CD14-positive monocyte (primary cell): ENCODE measurements around the gene POLR2H. TPM values are rescaled to one million over a fixed set of nuclear protein-coding genes. Genes with fewer than 3 reads are reported as not detected.

ENCODE experiments used
- DNase-seq, 3 donors: peaks; one replicate each; pipeline ENCODE4 v3.0.0-alpha.2; 2011 to 2022
- H2AFZ ChIP-seq: 2 replicates; pipeline ENCODE4 v1.6.0; 2012; ENCODE audit warnings: mild to moderate bottlenecking, low read depth, low read length, inconsistent platforms; ENCODE audit not compliant: insufficient read depth, poor library complexity, severe bottlenecking
- H3K27ac ChIP-seq, 2 donors: 1 replicate in 1 of 2; 2 replicates in 1 of 2; pipeline ENCODE4 v1.5.1; 2012 to 2013; ENCODE audit warnings: low read length in 2 of 2, control low read depth in 1 of 2, inconsistent platforms in 1 of 2, low read depth in 1 of 2, mild to moderate bottlenecking in 1 of 2
- H3K27me3 ChIP-seq, 2 donors: one replicate each; pipeline versions ENCODE4 v1.6.0 to v1.6.1; 2011 to 2013; ENCODE audit warnings: low read length in 2 of 2; ENCODE audit not compliant: control insufficient read depth in 2 of 2, insufficient read depth in 2 of 2
- H3K36me3 ChIP-seq, 2 donors: replicated peaks in 1 of 2; 1 replicate in 1 of 2; 2 replicates in 1 of 2; pipeline versions ENCODE4 v1.5.1 to v1.6.1; 2012 to 2013; ENCODE audit warnings: low read length in 2 of 2, control low read depth in 1 of 2, inconsistent platforms in 1 of 2, mild to moderate bottlenecking in 1 of 2; ENCODE audit not compliant: insufficient read depth in 2 of 2, control insufficient read depth in 1 of 2
- H3K4me1 ChIP-seq, 2 donors: 1 replicate in 1 of 2; 2 replicates in 1 of 2; pipeline versions ENCODE4 v1.5.1 to v1.6.1; 2012 to 2013; ENCODE audit warnings: low read length in 2 of 2, control low read depth in 1 of 2, inconsistent platforms in 1 of 2, mild to moderate bottlenecking in 1 of 2, moderate library complexity in 1 of 2; ENCODE audit not compliant: insufficient read depth in 2 of 2, control insufficient read depth in 1 of 2
- H3K4me2 ChIP-seq: replicated peaks from 2 replicates; pipeline ENCODE3; 2012; ENCODE audit warnings: low read length, moderate library complexity, mild to moderate bottlenecking; ENCODE audit not compliant: poor library complexity, severe bottlenecking; ENCODE audit errors: extremely low read depth
- H3K4me3 ChIP-seq, 3 experiments: fragments of 200-600 bp in 1 of 3; sonication (generic) in 1 of 3; replicated peaks in 1 of 3; 1 replicate in 2 of 3; 2 replicates in 1 of 3; pipeline ENCODE4 v1.5.1; 2011 to 2013; ENCODE audit warnings: low read length in 3 of 3, mild to moderate bottlenecking in 3 of 3, control low read depth in 2 of 3, low read depth in 2 of 3, inconsistent platforms in 1 of 3, moderate library complexity in 1 of 3
- H3K79me2 ChIP-seq: 2 replicates; pipeline ENCODE4 v1.6.0; 2012; ENCODE audit warnings: mild to moderate bottlenecking, control low read depth, inconsistent platforms, low read length, moderate library complexity; ENCODE audit not compliant: insufficient read depth
- H3K9ac ChIP-seq: 2 replicates; pipeline ENCODE4 v1.6.0; 2017; ENCODE audit warnings: low read length, mild to moderate bottlenecking; ENCODE audit not compliant: insufficient read depth, poor library complexity, severe bottlenecking
- H3K9me3 ChIP-seq, 2 donors: replicated peaks in 1 of 2; 1 replicate in 1 of 2; 2 replicates in 1 of 2; pipeline versions ENCODE4 v1.5.1 to v1.6.1; 2012 to 2013; ENCODE audit warnings: low read length in 2 of 2, control low read depth in 1 of 2; ENCODE audit not compliant: control insufficient read depth in 1 of 2, insufficient read depth in 1 of 2
- H4K20me1 ChIP-seq: 2 replicates; pipeline ENCODE4 v1.6.0; 2012; ENCODE audit warnings: mild to moderate bottlenecking, low read length, control low read depth, moderate library complexity; ENCODE audit not compliant: insufficient read depth
- H3K27ac Mint-ChIP-seq, 7 donors: one replicate each; pipeline ENCODE4 v1.8.0; 2020; ENCODE audit warnings: mild to moderate bottlenecking in 7 of 7, mixed read lengths in 7 of 7, moderate library complexity in 6 of 7, inconsistent platforms in 2 of 7
- H3K27me3 Mint-ChIP-seq, 3 donors: one replicate each; pipeline ENCODE4 v1.8.0; 2021 to 2022; ENCODE audit warnings: low read depth in 3 of 3, mild to moderate bottlenecking in 3 of 3, mixed read lengths in 3 of 3, moderate library complexity in 3 of 3, inconsistent platforms in 1 of 3
- H3K36me3 Mint-ChIP-seq, 2 donors: one replicate each; pipeline ENCODE4 v1.8.0; 2020; ENCODE audit warnings: mixed read lengths in 2 of 2, inconsistent platforms in 1 of 2, mild to moderate bottlenecking in 1 of 2
- H3K4me1 Mint-ChIP-seq: one replicate; pipeline ENCODE4 v1.8.0; 2020; ENCODE audit warnings: mild to moderate bottlenecking, mixed read lengths
- H3K4me3 Mint-ChIP-seq, 2 donors: one replicate each; pipeline ENCODE4 v1.8.0; 2020; ENCODE audit warnings: mild to moderate bottlenecking in 2 of 2, mixed read lengths in 2 of 2, moderate library complexity in 1 of 2
- H3K9me3 Mint-ChIP-seq, 7 donors: one replicate each; pipeline ENCODE4 v1.8.0; 2020 to 2022; ENCODE audit warnings: mixed read lengths in 7 of 7, mild to moderate bottlenecking in 6 of 7, moderate library complexity in 6 of 7, inconsistent platforms in 2 of 7
- CTCF ChIP-seq: fragments of 200-600 bp; IDR thresholded peaks from one replicate; pipeline ENCODE4 v1.8.0; 2022; ENCODE audit warnings: antibody characterized with exemption, mild to moderate bottlenecking
- WGBS: methylation state at CpG from one replicate; pipeline ENCODE4 v1.1.5; 2013; ENCODE audit warnings: missing lambda C conversion rate; ENCODE audit not compliant: insufficient coverage; 5-methylcytosine and 5-hydroxymethylcytosine counted together
- intact Hi-C, 2 donors: fragments of 100-400 bp; cut with micrococcal nuclease; formaldehyde crosslinking; loops; one replicate each; pipeline versions ENCODE4 v1.15.0 to v1.15.1; 2023
- polyA plus RNA-seq, 3 donors: library from polyadenylated mRNA; depleted of rRNA in 1 of 3; unstranded in 2 of 3; stranded (reverse) in 1 of 3; fragments of 300-500 nt in 2 of 3; fragments of >200 nt in 1 of 3; fragmentation: Illumina TruSeq in 2 of 3; gene quantifications; 1 replicate in 2 of 3; 2 replicates in 1 of 3; pipeline ENCODE4 v1.2.3, GENCODE V29; 2012 to 2021

Gene POLR2H
- polyA plus RNA-seq, 3 donors: 21.7 to 67.3 (median 24.6) TPM

DNA sequence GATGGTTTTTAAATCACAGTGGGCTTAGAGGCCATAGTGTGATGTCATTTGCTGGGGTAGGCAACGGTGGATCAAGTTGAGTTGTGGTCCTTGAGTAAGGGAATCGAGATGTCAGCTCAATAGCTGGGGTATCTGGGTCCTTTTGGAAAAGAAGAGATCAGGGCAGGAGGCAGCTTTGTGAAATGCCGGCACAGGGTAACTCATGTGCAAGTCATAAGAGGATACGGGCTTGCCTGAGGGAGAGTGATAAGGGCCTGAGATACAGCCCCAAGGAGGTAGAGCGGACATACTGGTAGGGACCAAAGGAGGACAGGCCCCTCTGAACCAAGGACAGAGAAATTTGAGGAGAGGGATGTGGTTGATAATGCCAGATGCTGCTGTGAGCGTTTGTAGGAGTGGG is 28.3 kb upstream of the POLR2H start:
- H3K4me1 ChIP-seq: peaks cover 21 to 25% of the 10 kb centered on the region in 2 donors
- Mint-ChIP-seq H3K27ac (peak overlapping the region; percentile 76 to 97 (median 97)), H3K36me3 (peaks cover 77 to 78% of the 10 kb centered on the region in 2 donors), H3K9me3 (no peaks in the 10 kb centered on the region), H3K4me1 (peaks cover 34% of the 10 kb centered on the region), H3K27me3 (peaks cover 0 to 13% (median 6%) of the 10 kb centered on the region in 3 donors), H3K4me3 (no peak overlapping the region)
- no peak overlapping the region for H2AFZ ChIP-seq
- H3K36me3 ChIP-seq: peaks cover 71 to 72% of the 10 kb centered on the region in 2 donors
- intact Hi-C loops: no loop called here
- H3K4me3 ChIP-seq: no peak overlapping the region
- WGBS: 100% methylated on average over 5 of the region's 6 CpGs
- H3K9ac ChIP-seq: no peak overlapping the region
- H3K4me2 ChIP-seq: no peak overlapping the region
- no peaks in the 10 kb centered on the region for H3K9me3 ChIP-seq
- no peaks in the 10 kb centered on the region for H3K27me3 ChIP-seq
- no peak for DNase-seq
- no peak for TF ChIP-seq CTCF
- peaks cover 45% of the 10 kb centered on the region for H4K20me1 ChIP-seq
- H3K27ac ChIP-seq: peak overlapping the region; percentile 20 to 87
- H3K79me2 ChIP-seq: peaks cover 18% of the 10 kb centered on the region

- no peak overlapping the region for H3K4me3 Mint-ChIP-seq
- Histone ChIP-seq H3K9me3 (no peaks in the 10 kb centered on the region), H3K4me3 (no peak overlapping the region), H3K27me3 (peaks cover 0 to 2% of the 10 kb centered on the region in 2 donors), H3K4me1 (peaks cover 26 to 30% of the 10 kb centered on the region in 2 donors), H3K27ac (peak overlapping the region; percentile 37 to 87), H3K36me3 (peaks cover 66% of the 10 kb centered on the region in 2 donors), H3K9ac (no peak overlapping the region), H4K20me1 (peaks cover 45% of the 10 kb centered on the region), H2AFZ (no peak overlapping the region), H3K4me2 (no peak overlapping the region), H3K79me2 (peaks cover 22% of the 10 kb centered on the region)
- H3K27me3 Mint-ChIP-seq: peaks cover 0 to 12% (median 10%) of the 10 kb centered on the region in 3 donors
- TF ChIP-seq CTCF: no peak
- no peaks in the 10 kb centered on the region for H3K9me3 Mint-ChIP-seq
- peaks cover 73 to 75% of the 10 kb centered on the region in 2 donors for H3K36me3 Mint-ChIP-seq
- intact Hi-C loops: no loop called here
- peak overlapping the region; percentile 75 to 97 (median 97) for H3K27ac Mint-ChIP-seq
- no peak for DNase-seq
- H3K4me1 Mint-ChIP-seq: peaks cover 36% of the 10 kb centered on the region
- WGBS: 97% methylated on average over 3 of the region's 3 CpGs
Observed at GRCh38 chr3:184333700-184334099, 27.8 kb upstream of the POLR2H start.
